GM18499 (cell line): Measurements from ENCODE around the gene KIAA0040.
"Not testable (repeated sequence)": the region's sequence is repeated elsewhere in the genome, so short reads cannot be mapped to it uniquely, and the experiment has no call there.

Experiments used
- ATAC-seq: cut with Tn5 transposase; IDR thresholded peaks from one replicate; pipeline ENCODE4 v1.9.1; 2021; ENCODE audit warnings: moderate number of reproducible peaks; ENCODE audit not compliant: insufficient read depth, unreplicated experiment

KIAA0040 gene

DNA sequence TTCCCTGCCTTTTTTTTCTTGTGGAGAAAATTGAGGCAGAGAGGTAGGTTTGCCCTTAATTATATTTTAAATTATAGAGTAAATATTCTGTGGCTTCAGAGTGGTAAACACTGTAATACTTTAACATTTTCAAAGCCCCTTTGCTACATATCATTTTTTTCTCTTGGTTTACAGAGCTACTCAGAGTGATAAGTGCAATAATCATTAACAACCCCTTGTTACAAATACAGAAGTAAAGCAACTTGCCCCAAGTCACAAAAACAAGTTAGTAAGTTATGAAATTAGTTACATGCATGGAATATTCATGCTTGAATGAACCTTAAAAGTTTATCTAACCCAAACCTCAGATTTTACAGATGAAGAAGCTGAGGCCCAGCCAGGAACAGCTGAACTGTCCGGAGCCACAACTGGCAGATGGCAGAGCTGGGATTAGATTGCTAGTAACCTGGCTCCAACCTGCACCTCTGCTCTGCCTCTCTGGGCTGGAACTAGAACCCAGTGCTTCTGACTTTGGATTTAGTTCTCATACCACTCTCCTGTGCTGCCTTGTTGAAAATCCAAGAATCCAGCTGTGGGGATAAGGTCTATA is 76.3 kb downstream of the KIAA0040 start:
- no peak for ATAC-seq

DNA sequence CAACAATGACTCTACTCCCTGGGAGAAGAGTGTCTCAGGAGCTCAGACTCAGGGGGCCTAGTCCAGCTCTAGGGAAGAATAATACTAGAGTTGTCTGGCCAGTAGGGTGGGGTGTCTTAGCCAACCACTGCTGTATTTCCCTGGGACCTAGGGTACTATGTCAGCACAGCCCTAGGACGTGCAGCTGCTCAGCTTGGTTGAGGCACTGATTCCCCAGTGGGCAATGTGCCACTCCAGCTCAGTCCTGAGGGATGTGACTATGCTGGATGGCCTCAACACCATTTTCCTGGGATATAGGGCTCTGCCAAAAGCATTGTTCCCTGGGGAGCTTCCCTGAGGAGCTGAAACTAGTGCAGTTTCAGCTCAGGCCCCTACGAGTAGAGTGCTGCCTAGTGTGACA is 77.6 kb downstream of the KIAA0040 start:
- no peak for ATAC-seq

GRCh38 chr1:175108331-175108820 is 84.2 kb downstream of the KIAA0040 start:
- not testable (repeated sequence) for ATAC-seq
